ENCODE measurements around the gene NMT1. TPM values are rescaled to one million over a fixed set of nuclear protein-coding genes. Genes with fewer than 3 reads are reported as not detected.

Gene NMT1
- total and polyA plus RNA-seq, 2 of the 13 experiments (the other 11 are each of a cell fraction or from before 2014, with no cell fraction given) = 75.7 to 142 TPM

DNA sequence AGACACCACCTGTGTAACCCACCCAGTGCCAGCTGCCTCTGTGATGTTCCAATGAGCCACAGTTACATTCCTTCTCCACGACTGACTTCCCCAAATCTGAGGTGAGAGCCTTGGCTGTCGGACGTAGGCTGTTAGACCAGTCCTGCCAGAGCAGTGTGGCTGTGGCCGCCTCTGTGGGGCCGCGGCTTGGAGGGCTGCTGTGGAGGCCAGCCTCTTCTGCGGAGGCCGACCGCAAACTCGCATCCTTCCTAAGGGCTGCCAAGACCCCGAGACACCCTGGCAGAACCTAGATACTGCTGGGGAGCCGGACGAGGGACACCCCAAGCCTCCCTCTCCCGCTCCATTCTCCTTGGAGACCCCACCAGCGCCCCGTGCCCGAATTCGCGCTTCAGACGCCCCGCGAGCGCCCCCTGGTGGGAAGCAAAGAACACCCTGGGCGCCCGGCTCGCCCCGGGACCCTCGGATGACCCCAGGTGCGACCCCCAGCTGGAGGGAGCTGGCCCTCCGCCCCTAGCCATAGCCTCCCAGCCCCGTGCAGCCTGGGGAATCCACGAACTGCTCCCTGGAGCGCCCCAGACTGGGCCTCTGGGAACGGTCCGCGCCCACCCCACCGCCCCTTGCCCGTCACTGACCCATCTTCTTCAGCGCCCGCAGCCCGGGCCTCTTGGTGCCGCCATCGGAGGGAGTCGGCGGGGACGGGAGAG lies 70.7 kb downstream of the NMT1 start (continued):
- peak; percentile 41 for TF ChIP-seq SKIL (CRISPR knock-in tag; IDR thresholded peaks at IDR 0.05; ENCODE audit: borderline replicate concordance)
- no peak for TF ChIP-seq NONO (IDR thresholded peaks at IDR 0.05)
- TF ChIP-seq NONO (CRISPR knock-in tag; conservative IDR thresholded peaks at IDR 0.05) = no peak
- TF ChIP-seq PCBP1 (IDR thresholded peaks at IDR 0.05; ENCODE audit: borderline replicate concordance, low read depth, low read length) = peak; percentile 63; the same call in 1 of the 2 replicates
- TF ChIP-seq RBM39 (IDR thresholded peaks at IDR 0.05; ENCODE audit: low read depth, low read length, poor library complexity, severe bottlenecking) = peak; percentile 48
- TF ChIP-seq ZFP37 (CRISPR knock-in tag; IDR thresholded peaks at IDR 0.05; ENCODE audit: borderline replicate concordance) = no peak
- 0 out of 2 replicates have a peak, but pooled peaks have one; percentile 53 for TF ChIP-seq U2AF2 (IDR thresholded peaks at IDR 0.05; ENCODE audit: low read depth, low read length)
- peak; percentile 77; the same call in 1 of the 2 replicates for TF ChIP-seq ZNF691 (CRISPR knock-in tag; IDR thresholded peaks at IDR 0.05; ENCODE audit: borderline replicate concordance, low read depth)
- TF ChIP-seq ZNF781 (CRISPR knock-in tag; IDR thresholded peaks at IDR 0.05; ENCODE audit: borderline replicate concordance, not compliant biosample characterization) = no peak
- TF ChIP-seq YY1 (IDR thresholded peaks at IDR 0.05; ENCODE audit: insufficient read depth, insufficient replicate concordance, low read depth, low read length) = peak; percentile 30
- TF ChIP-seq ZBTB3 (CRISPR knock-in tag; IDR thresholded peaks at IDR 0.05; ENCODE audit: borderline replicate concordance, low read depth) = no peak
- TF ChIP-seq ZSCAN12 (CRISPR knock-in tag; IDR thresholded peaks at IDR 0.05) = 0 out of 2 replicates have a peak, but pooled peaks have one; percentile 29
- no peak for TF ChIP-seq ISX (CRISPR knock-in tag; conservative IDR thresholded peaks at IDR 0.05)
- TF ChIP-seq TEAD3 (CRISPR knock-in tag; optimal IDR thresholded peaks at IDR 0.05; ENCODE audit: borderline replicate concordance) = peak; percentile 17
- TF ChIP-seq RXRB (CRISPR knock-in tag; IDR thresholded peaks at IDR 0.05; ENCODE audit: borderline replicate concordance) = peak; percentile 45; the same call in 1 of the 2 replicates
- peak; percentile 30; the same call in 1 of the 2 replicates for TF ChIP-seq NFKB2 (CRISPR knock-in tag; IDR thresholded peaks at IDR 0.05; ENCODE audit: borderline replicate concordance)
- TF ChIP-seq POGZ (CRISPR knock-in tag; IDR thresholded peaks at IDR 0.05) = peak; percentile 63; the same call in 1 of the 2 replicates
- TF ChIP-seq CHD2 (IDR thresholded peaks at IDR 0.05; ENCODE audit: low read depth, low read length) = no peak
- TF ChIP-seq, protein P1, sequence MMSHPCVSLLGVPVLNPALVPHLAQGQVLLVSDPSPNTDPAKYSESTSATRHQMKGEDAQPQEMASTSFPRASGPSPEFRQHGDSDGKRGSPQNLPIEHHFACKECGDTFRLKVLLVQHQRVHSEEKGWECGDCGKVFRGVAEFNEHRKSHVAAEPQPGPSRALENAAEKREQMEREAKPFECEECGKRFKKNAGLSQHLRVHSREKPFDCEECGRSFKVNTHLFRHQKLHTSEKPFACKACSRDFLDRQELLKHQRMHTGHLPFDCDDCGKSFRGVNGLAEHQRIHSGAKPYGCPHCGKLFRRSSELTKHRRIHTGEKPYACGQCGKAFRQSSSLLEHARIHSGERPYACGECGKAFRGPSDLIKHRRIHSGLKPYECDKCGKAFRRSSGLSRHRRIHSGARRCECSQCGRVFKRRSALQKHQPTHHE (CRISPR knock-in tag; IDR thresholded peaks at IDR 0.05; ENCODE audit: borderline replicate concordance) = peak; percentile 73; the same call in 1 of the 2 replicates
- 0 out of 2 replicates have a peak, but pooled peaks have one; percentile 22 for TF ChIP-seq KLF12 (CRISPR knock-in tag; IDR thresholded peaks at IDR 0.05; ENCODE audit: borderline replicate concordance)
- peak; percentile 74 for TF ChIP-seq STAG1 (CRISPR knock-in tag; IDR thresholded peaks at IDR 0.05)
- 0 out of 2 replicates have a peak, but pooled peaks have one; percentile 54 for TF ChIP-seq ZNF850 (CRISPR knock-in tag; conservative IDR thresholded peaks at IDR 0.05)
- TF ChIP-seq ZNF777 (CRISPR knock-in tag; IDR thresholded peaks at IDR 0.05) = 0 out of 2 replicates have a peak, but pooled peaks have one; percentile 8
- TF ChIP-seq ZBTB7A (CRISPR knock-in tag; IDR thresholded peaks at IDR 0.05) = peak; percentile 98
- TF ChIP-seq GATAD1 (CRISPR knock-in tag; IDR thresholded peaks at IDR 0.05) = peak; percentile 55; the same call in 1 of the 2 replicates
- 0 out of 2 replicates have a peak, but pooled peaks have one; percentile 19 for TF ChIP-seq REL (CRISPR knock-in tag; conservative IDR thresholded peaks at IDR 0.05)

Data from HepG2 (cell line).